ENCODE data around the gene POR. TPM values are rescaled to one million over a fixed set of nuclear protein-coding genes. Genes with fewer than 3 reads are reported as not detected.

The POR gene
- total RNA-seq, 1 donor = 90.7 TPM

- peak; percentile 13 for TF ChIP-seq CTCF (IDR thresholded peaks at IDR 0.05; ENCODE audit: insufficient read depth, low read depth, low read length)
- no peak overlapping the region for H3K4me3 ChIP-seq (ENCODE audit: low read depth, low read length)
- peak; percentile 94 for DNase-seq (ENCODE audit: low read depth)
These were observed 30.6 kb downstream of the POR start for GRCh38 chr7:75945297-75946168.

- DNase-seq (ENCODE audit: low read depth) = no peak
- H3K4me3 ChIP-seq (ENCODE audit: low read depth, low read length) = no peak overlapping the region
- no peak for TF ChIP-seq CTCF (IDR thresholded peaks at IDR 0.05; ENCODE audit: insufficient read depth, low read depth, low read length)
These were observed 31.4 kb downstream of the POR start for GRCh38 chr7:75946207-75946855.

- DNase-seq (ENCODE audit: low read depth) = no peak
- no peak overlapping the region for H3K4me3 ChIP-seq (ENCODE audit: low read depth, low read length)
- TF ChIP-seq CTCF (IDR thresholded peaks at IDR 0.05; ENCODE audit: insufficient read depth, low read depth, low read length) = no peak
These were observed 33.2 kb downstream of the POR start for GRCh38 chr7:75948179-75948578.

- H3K4me3 ChIP-seq (ENCODE audit: low read depth, low read length) = no peak overlapping the region
- DNase-seq (ENCODE audit: low read depth) = peak; percentile 49
- TF ChIP-seq CTCF (IDR thresholded peaks at IDR 0.05; ENCODE audit: insufficient read depth, low read depth, low read length) = no peak
These were observed 35.2 kb downstream of the POR start for GRCh38 chr7:75950111-75950681.

GRCh38 chr7:75951506-75951905, 36.6 kb downstream of the POR start:
- DNase-seq (ENCODE audit: low read depth) = peak; percentile 93
- H3K4me3 ChIP-seq (ENCODE audit: low read depth, low read length) = no peak overlapping the region
- TF ChIP-seq CTCF (IDR thresholded peaks at IDR 0.05; ENCODE audit: insufficient read depth, low read depth, low read length) = no peak

GRCh38 chr7:75953431-75953830, 38.5 kb downstream of the POR start:
- H3K4me3 ChIP-seq (ENCODE audit: low read depth, low read length) = no peak overlapping the region
- no peak for DNase-seq (ENCODE audit: low read depth)
- no peak for TF ChIP-seq CTCF (IDR thresholded peaks at IDR 0.05; ENCODE audit: insufficient read depth, low read depth, low read length)
